T-helper 22 cell (primary cell): Measurements from ENCODE around the gene KLHL15.
"Not testable (repeated sequence)": the region's sequence is repeated elsewhere in the genome, so short reads cannot be mapped to it uniquely, and the experiment has no call there.

Experiments used
- DNase-seq: peaks from one replicate; pipeline ENCODE4 v3.0.0-alpha.2; 2020; ENCODE audit warnings: low read depth

Gene KLHL15

GRCh38 chrX:24018809-24019208 is 8.2 kb downstream of the KLHL15 start:
- DNase-seq: no peak

GRCh38 chrX:24017674-24018073 is 9.3 kb downstream of the KLHL15 start:
- DNase-seq: no peak

- DNase-seq: no peak
These were observed 12.5 kb downstream of the KLHL15 start for GRCh38 chrX:24014388-24015018.

GRCh38 chrX:24012266-24012665 is 14.7 kb downstream of the KLHL15 start:
- DNase-seq: no peak

GRCh38 chrX:24005867-24006266 is 21.1 kb downstream of the KLHL15 start:
- DNase-seq: no peak

- no peak for DNase-seq
These were observed 22.0 kb downstream of the KLHL15 start for GRCh38 chrX:24005028-24005427.

- no peak for DNase-seq
These were observed 24.2 kb downstream of the KLHL15 start for GRCh38 chrX:24002792-24003191.

GRCh38 chrX:24002167-24002566 is 24.8 kb downstream of the KLHL15 start:
- DNase-seq: no peak

GRCh38 chrX:23999671-24000070 is 27.3 kb downstream of the KLHL15 start:
- DNase-seq: no peak

- no peak for DNase-seq
These were observed 33.9 kb downstream of the KLHL15 start for GRCh38 chrX:23993012-23993633.

GRCh38 chrX:23992431-23992830 is 34.6 kb downstream of the KLHL15 start:
- no peak for DNase-seq

GRCh38 chrX:23990455-23990854 is 36.5 kb downstream of the KLHL15 start:
- DNase-seq: no peak

GRCh38 chrX:23989689-23990088 is 37.3 kb downstream of the KLHL15 start:
- no peak for DNase-seq

- no peak for DNase-seq
These were observed 44.1 kb downstream of the KLHL15 start for GRCh38 chrX:23982891-23983290.

GRCh38 chrX:23981711-23982110 is 45.3 kb downstream of the KLHL15 start:
- no peak for DNase-seq

- no peak for DNase-seq
These were observed 45.8 kb downstream of the KLHL15 start for GRCh38 chrX:23981222-23981621.

- no peak for DNase-seq
These were observed 47.0 kb downstream of the KLHL15 start for GRCh38 chrX:23980011-23980441.

GRCh38 chrX:23978491-23978890 is 48.5 kb downstream of the KLHL15 start:
- DNase-seq: no peak

- not testable (repeated sequence) for DNase-seq
These were observed 61.4 kb downstream of the KLHL15 start for GRCh38 chrX:23965630-23966029.

GRCh38 chrX:23964191-23964590 is 62.8 kb downstream of the KLHL15 start:
- DNase-seq: no peak

- no peak for DNase-seq
These were observed 67.2 kb downstream of the KLHL15 start for GRCh38 chrX:23959781-23960180.

- DNase-seq: no peak
These were observed 72.6 kb downstream of the KLHL15 start for GRCh38 chrX:23954396-23954795.

- DNase-seq: no peak
These were observed 73.1 kb downstream of the KLHL15 start for GRCh38 chrX:23953908-23954269.
